Measurements from ENCODE around the gene ABHD17C. TPM values are rescaled to one million over a fixed set of nuclear protein-coding genes. Genes with fewer than 3 reads are reported as not detected.
A peak's percentile ranks its signal among the peaks of the same experiment; 100 is the strongest.

ABHD17C gene
- total and polyA plus RNA-seq, 4 donors, result 11.4 to 42.4 (median 25.6) TPM

- Histone ChIP-seq H3K27ac (ENCODE audit: low read depth, low read length) (no peak overlapping the region), H3K27me3 (ENCODE audit: control insufficient read depth, insufficient read depth, low read length) (peaks cover 24% of the 10 kb centered on the region), H3K4me1 (ENCODE audit: control insufficient read depth, insufficient read depth, low read length) (peaks cover 26% of the 10 kb centered on the region), H3K4me3 (ENCODE audit: low read depth, low read length) (no peak overlapping the region), H3K9me3 (ENCODE audit: control insufficient read depth, insufficient read depth, low read length) (no peaks in the 10 kb centered on the region), H3K36me3 (ENCODE audit: control insufficient read depth, insufficient read depth, low read length) (no peaks in the 10 kb centered on the region)
- peak in 1 of 6 donors; percentile 47 for DNase-seq (ENCODE audit: low read depth in 4 of 6, low spot score in 6 of 6)
- WGBS (ENCODE audit: insufficient coverage), result 65% methylated on average over 3 of the region's 8 CpGs
Measured at GRCh38 chr15:80777137-80777536, 82.0 kb downstream of the ABHD17C start.

- 78% methylated on average over 5 of the region's 10 CpGs for WGBS (ENCODE audit: insufficient coverage)
- Histone ChIP-seq H3K27ac (ENCODE audit: low read depth, low read length) (no peak overlapping the region), H3K4me1 (ENCODE audit: control insufficient read depth, insufficient read depth, low read length) (peaks cover 26% of the 10 kb centered on the region), H3K36me3 (ENCODE audit: control insufficient read depth, insufficient read depth, low read length) (no peaks in the 10 kb centered on the region), H3K9me3 (ENCODE audit: control insufficient read depth, insufficient read depth, low read length) (no peaks in the 10 kb centered on the region), H3K4me3 (ENCODE audit: low read depth, low read length) (no peak overlapping the region), H3K27me3 (ENCODE audit: control insufficient read depth, insufficient read depth, low read length) (peaks cover 27% of the 10 kb centered on the region)
- DNase-seq (ENCODE audit: low read depth in 4 of 6, low spot score in 6 of 6), result no peak
Measured at GRCh38 chr15:80777826-80778620, 82.9 kb downstream of the ABHD17C start.

- H3K27me3 ChIP-seq (ENCODE audit: control insufficient read depth, insufficient read depth, low read length), result peaks cover 30% of the 10 kb centered on the region
- 20% methylated on average over 7 of the region's 7 CpGs for WGBS (ENCODE audit: insufficient coverage)
- no peaks in the 10 kb centered on the region for H3K9me3 ChIP-seq (ENCODE audit: control insufficient read depth, insufficient read depth, low read length)
- no peak overlapping the region for H3K27ac ChIP-seq (ENCODE audit: low read depth, low read length)
- DNase-seq (ENCODE audit: low read depth in 4 of 6, low spot score in 6 of 6), result no peak
- no peaks in the 10 kb centered on the region for H3K36me3 ChIP-seq (ENCODE audit: control insufficient read depth, insufficient read depth, low read length)
- peaks cover 26% of the 10 kb centered on the region for H3K4me1 ChIP-seq (ENCODE audit: control insufficient read depth, insufficient read depth, low read length)
- no peak overlapping the region for H3K4me3 ChIP-seq (ENCODE audit: low read depth, low read length)
Measured at GRCh38 chr15:80778621-80778963, 83.5 kb downstream of the ABHD17C start.

- Histone ChIP-seq H3K9me3 (ENCODE audit: control insufficient read depth, insufficient read depth, low read length) (no peaks in the 10 kb centered on the region), H3K27me3 (ENCODE audit: control insufficient read depth, insufficient read depth, low read length) (peaks cover 32% of the 10 kb centered on the region), H3K4me1 (ENCODE audit: control insufficient read depth, insufficient read depth, low read length) (peaks cover 26% of the 10 kb centered on the region), H3K4me3 (ENCODE audit: low read depth, low read length) (peak within 1 kb of the TSS; percentile 28), H3K27ac (ENCODE audit: low read depth, low read length) (no peak within 1 kb of the TSS), H3K36me3 (ENCODE audit: control insufficient read depth, insufficient read depth, low read length) (no peaks in the 10 kb centered on the region)
- peak in 5 of 6 donors; percentile 53 to 92 (median 72) for DNase-seq (ENCODE audit: low read depth in 4 of 6, low spot score in 6 of 6)
- under 1% methylated on average over 75 of the region's 75 CpGs for WGBS (ENCODE audit: insufficient coverage)
Measured at GRCh38 chr15:80778964-80779657, 84.0 kb downstream of the ABHD17C start, which contains the start of gene CEMIP. TSS of gene CEMIP (plus strand) at chr15:80779370. CDS start at chr15:80873880, 94,510 bp downstream.

- H3K4me3 ChIP-seq (ENCODE audit: low read depth, low read length), result peak overlapping the region; percentile 28
- no peaks in the 10 kb centered on the region for H3K9me3 ChIP-seq (ENCODE audit: control insufficient read depth, insufficient read depth, low read length)
- no peaks in the 10 kb centered on the region for H3K36me3 ChIP-seq (ENCODE audit: control insufficient read depth, insufficient read depth, low read length)
- H3K27me3 ChIP-seq (ENCODE audit: control insufficient read depth, insufficient read depth, low read length), result peaks cover 32% of the 10 kb centered on the region
- H3K4me1 ChIP-seq (ENCODE audit: control insufficient read depth, insufficient read depth, low read length), result peaks cover 26% of the 10 kb centered on the region
- under 1% methylated on average over 45 of the region's 45 CpGs for WGBS (ENCODE audit: insufficient coverage)
- DNase-seq (ENCODE audit: low read depth in 4 of 6, low spot score in 6 of 6), result peak in 2 of 6 donors; percentile 37 to 57
- H3K27ac ChIP-seq (ENCODE audit: low read depth, low read length), result no peak overlapping the region
Measured at GRCh38 chr15:80779658-80780415, 84.7 kb downstream of the ABHD17C start.

GRCh38 chr15:80780416-80781221 lies 85.5 kb downstream of the ABHD17C start:
- Histone ChIP-seq H3K27me3 (ENCODE audit: control insufficient read depth, insufficient read depth, low read length) (peaks cover 32% of the 10 kb centered on the region), H3K36me3 (ENCODE audit: control insufficient read depth, insufficient read depth, low read length) (no peaks in the 10 kb centered on the region), H3K9me3 (ENCODE audit: control insufficient read depth, insufficient read depth, low read length) (no peaks in the 10 kb centered on the region), H3K27ac (ENCODE audit: low read depth, low read length) (no peak overlapping the region), H3K4me3 (ENCODE audit: low read depth, low read length) (peak overlapping the region; percentile 28), H3K4me1 (ENCODE audit: control insufficient read depth, insufficient read depth, low read length) (peaks cover 26% of the 10 kb centered on the region)
- DNase-seq (ENCODE audit: low read depth in 4 of 6, low spot score in 6 of 6), result peak in 2 of 6 donors; percentile 29 to 71
- WGBS (ENCODE audit: insufficient coverage), result under 1% methylated on average over 38 of the region's 40 CpGs

GRCh38 chr15:80783260-80783659 lies 88.2 kb downstream of the ABHD17C start:
- DNase-seq (ENCODE audit: low read depth in 4 of 6, low spot score in 6 of 6), result no peak
- Histone ChIP-seq H3K36me3 (ENCODE audit: control insufficient read depth, insufficient read depth, low read length) (no peaks in the 10 kb centered on the region), H3K4me3 (ENCODE audit: low read depth, low read length) (peak overlapping the region; percentile 5), H3K27me3 (ENCODE audit: control insufficient read depth, insufficient read depth, low read length) (peaks cover 32% of the 10 kb centered on the region), H3K27ac (ENCODE audit: low read depth, low read length) (no peak overlapping the region), H3K4me1 (ENCODE audit: control insufficient read depth, insufficient read depth, low read length) (peaks cover 30% of the 10 kb centered on the region), H3K9me3 (ENCODE audit: control insufficient read depth, insufficient read depth, low read length) (no peaks in the 10 kb centered on the region)

GRCh38 chr15:80785335-80785734 lies 90.2 kb downstream of the ABHD17C start:
- Histone ChIP-seq H3K27me3 (ENCODE audit: control insufficient read depth, insufficient read depth, low read length) (peaks cover 18% of the 10 kb centered on the region), H3K9me3 (ENCODE audit: control insufficient read depth, insufficient read depth, low read length) (no peaks in the 10 kb centered on the region), H3K4me1 (ENCODE audit: control insufficient read depth, insufficient read depth, low read length) (peaks cover 15% of the 10 kb centered on the region), H3K27ac (ENCODE audit: low read depth, low read length) (no peak overlapping the region), H3K36me3 (ENCODE audit: control insufficient read depth, insufficient read depth, low read length) (no peaks in the 10 kb centered on the region), H3K4me3 (ENCODE audit: low read depth, low read length) (no peak overlapping the region)
- WGBS (ENCODE audit: insufficient coverage), result 87% methylated on average over 5 of the region's 5 CpGs
- no peak for DNase-seq (ENCODE audit: low read depth in 4 of 6, low spot score in 6 of 6)

GRCh38 chr15:80785811-80786354 lies 90.8 kb downstream of the ABHD17C start:
- no peak for DNase-seq (ENCODE audit: low read depth in 4 of 6, low spot score in 6 of 6)
- Histone ChIP-seq H3K27ac (ENCODE audit: low read depth, low read length) (no peak overlapping the region), H3K9me3 (ENCODE audit: control insufficient read depth, insufficient read depth, low read length) (no peaks in the 10 kb centered on the region), H3K4me1 (ENCODE audit: control insufficient read depth, insufficient read depth, low read length) (peaks cover 9% of the 10 kb centered on the region), H3K27me3 (ENCODE audit: control insufficient read depth, insufficient read depth, low read length) (peaks cover 12% of the 10 kb centered on the region), H3K36me3 (ENCODE audit: control insufficient read depth, insufficient read depth, low read length) (no peaks in the 10 kb centered on the region), H3K4me3 (ENCODE audit: low read depth, low read length) (no peak overlapping the region)
- 83% methylated on average over 1 of the region's 5 CpGs for WGBS (ENCODE audit: insufficient coverage)
